Upper lobe of right lung (tissue), 1 donor: Measurements from ENCODE around the gene CLTCL1. TPM values are rescaled to one million over a fixed set of nuclear protein-coding genes. Genes with fewer than 3 reads are reported as not detected.
"Not testable (repeated sequence)": the region's sequence is repeated elsewhere in the genome, so short reads cannot be mapped to it uniquely, and the experiment has no call there.

Experiments used
- ATAC-seq: fragments of 200-7000 bp; cut with Tn5 transposase; one replicate; pipeline ENCODE4 v1.9.1; 2020; ENCODE audit warnings: mild to moderate bottlenecking, moderate library complexity
- DNase-seq: peaks from one replicate; pipeline ENCODE4 v3.0.0-alpha.2; 2020
- H3K27ac ChIP-seq: fragments of 200-600 bp; one replicate; pipeline ENCODE4 v1.8.0; 2022
- H3K27me3 ChIP-seq: fragments of 200-600 bp; one replicate; pipeline ENCODE4 v1.8.0; 2022; ENCODE audit warnings: mild to moderate bottlenecking
- H3K36me3 ChIP-seq: fragments of 200-600 bp; one replicate; pipeline ENCODE4 v1.8.0; 2022
- H3K4me1 ChIP-seq: fragments of 200-600 bp; one replicate; pipeline ENCODE4 v1.8.0; 2022
- H3K4me3 ChIP-seq: fragments of 200-600 bp; one replicate; pipeline ENCODE4 v1.8.0; 2022; ENCODE audit warnings: mild to moderate bottlenecking
- H3K9me3 ChIP-seq: fragments of 200-600 bp; one replicate; pipeline ENCODE4 v1.8.0; 2022
- intact Hi-C: fragments of 100-400 bp; cut with DNase I; formaldehyde crosslinking; loops from one replicate; pipeline ENCODE4 v1.11.0; 2022
- total RNA-seq: library from RNA; stranded (reverse); fragmentation: NEBNext Ultra II Directional; extraction: Animal tissue kit (Norgen Biotek cat#: 25700); gene quantifications from one replicate; pipeline ENCODE4 v1.2.1, GENCODE V29; 2021
- TF ChIP-seq, protein P1 (sequence below): fragments of 200-600 bp; IDR thresholded peaks from one replicate; pipeline ENCODE4 v1.8.0; 2022; ENCODE audit warnings: antibody characterized with exemption
- donor health status: DM: no; HTN: yes; CAD: no; lungs with severe emphysema.

Gene CLTCL1
- total RNA-seq, 1 donor from 2014 or later, result 4.3 TPM

DNA sequence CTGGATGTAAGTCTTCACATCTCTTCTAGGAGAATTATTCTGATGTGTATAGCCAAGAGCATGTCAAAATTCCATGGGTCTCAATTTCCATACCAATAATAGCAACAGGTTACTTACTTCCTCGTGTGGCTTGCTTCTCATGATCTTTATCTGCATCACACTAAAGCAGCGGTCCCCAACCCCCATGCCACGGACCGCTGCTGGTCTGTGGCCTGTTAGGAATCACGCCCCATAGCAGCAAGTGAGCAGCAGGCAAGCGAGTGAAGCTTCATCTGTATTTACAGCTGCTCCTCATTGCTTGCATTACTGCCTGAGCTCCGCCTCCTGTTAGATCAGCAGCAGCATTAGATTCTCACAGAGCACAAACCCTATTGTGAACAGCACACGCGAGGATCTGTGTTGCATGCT is 84.1 kb downstream of the CLTCL1 start:
- intact Hi-C loops, result no loop called here
- H3K27me3 ChIP-seq, result no peaks in the 10 kb centered on the region

DNA sequence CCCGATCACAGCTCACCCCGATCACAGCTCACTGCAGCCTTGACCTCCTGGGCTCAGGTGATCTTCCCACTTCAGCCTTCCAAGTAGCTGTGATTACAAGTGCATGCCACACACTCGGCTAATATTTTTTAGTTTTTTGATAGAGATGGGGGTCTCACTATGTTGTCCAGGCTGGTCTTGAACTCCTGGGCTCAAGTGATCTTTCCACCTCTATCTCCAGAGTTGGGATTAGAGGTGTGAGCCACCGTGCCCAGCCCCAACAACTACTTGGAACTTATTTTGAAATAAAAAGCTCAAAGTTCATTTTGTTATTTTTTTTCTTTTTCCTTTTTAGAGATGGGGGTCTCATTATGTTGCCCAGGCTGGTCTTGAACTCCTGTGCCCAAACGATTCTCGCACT is 85.2 kb downstream of the CLTCL1 start:
- Histone ChIP-seq H3K4me1 (no peaks in the 10 kb centered on the region), H3K27ac (no peak overlapping the region), H3K27me3 (no peaks in the 10 kb centered on the region), H3K9me3 (no peaks in the 10 kb centered on the region), H3K4me3 (no peak overlapping the region), H3K36me3 (no peaks in the 10 kb centered on the region)
- intact Hi-C loops, result no loop called here
- DNase-seq (peak; percentile 6), ATAC-seq (no peak)
- TF ChIP-seq, protein P1, sequence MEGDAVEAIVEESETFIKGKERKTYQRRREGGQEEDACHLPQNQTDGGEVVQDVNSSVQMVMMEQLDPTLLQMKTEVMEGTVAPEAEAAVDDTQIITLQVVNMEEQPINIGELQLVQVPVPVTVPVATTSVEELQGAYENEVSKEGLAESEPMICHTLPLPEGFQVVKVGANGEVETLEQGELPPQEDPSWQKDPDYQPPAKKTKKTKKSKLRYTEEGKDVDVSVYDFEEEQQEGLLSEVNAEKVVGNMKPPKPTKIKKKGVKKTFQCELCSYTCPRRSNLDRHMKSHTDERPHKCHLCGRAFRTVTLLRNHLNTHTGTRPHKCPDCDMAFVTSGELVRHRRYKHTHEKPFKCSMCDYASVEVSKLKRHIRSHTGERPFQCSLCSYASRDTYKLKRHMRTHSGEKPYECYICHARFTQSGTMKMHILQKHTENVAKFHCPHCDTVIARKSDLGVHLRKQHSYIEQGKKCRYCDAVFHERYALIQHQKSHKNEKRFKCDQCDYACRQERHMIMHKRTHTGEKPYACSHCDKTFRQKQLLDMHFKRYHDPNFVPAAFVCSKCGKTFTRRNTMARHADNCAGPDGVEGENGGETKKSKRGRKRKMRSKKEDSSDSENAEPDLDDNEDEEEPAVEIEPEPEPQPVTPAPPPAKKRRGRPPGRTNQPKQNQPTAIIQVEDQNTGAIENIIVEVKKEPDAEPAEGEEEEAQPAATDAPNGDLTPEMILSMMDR, result no peak

More for the DNA sequence above, 84.1 kb downstream of the CLTCL1 start:
- DNase-seq, result peak; percentile 11
- no peak for ATAC-seq
- H3K27ac ChIP-seq, result no peak overlapping the region
- H3K4me3 ChIP-seq, result no peak overlapping the region
- H3K9me3 ChIP-seq, result no peaks in the 10 kb centered on the region
- no peaks in the 10 kb centered on the region for H3K4me1 ChIP-seq
- no peaks in the 10 kb centered on the region for H3K36me3 ChIP-seq
- TF ChIP-seq, protein P1, result no peak

DNA sequence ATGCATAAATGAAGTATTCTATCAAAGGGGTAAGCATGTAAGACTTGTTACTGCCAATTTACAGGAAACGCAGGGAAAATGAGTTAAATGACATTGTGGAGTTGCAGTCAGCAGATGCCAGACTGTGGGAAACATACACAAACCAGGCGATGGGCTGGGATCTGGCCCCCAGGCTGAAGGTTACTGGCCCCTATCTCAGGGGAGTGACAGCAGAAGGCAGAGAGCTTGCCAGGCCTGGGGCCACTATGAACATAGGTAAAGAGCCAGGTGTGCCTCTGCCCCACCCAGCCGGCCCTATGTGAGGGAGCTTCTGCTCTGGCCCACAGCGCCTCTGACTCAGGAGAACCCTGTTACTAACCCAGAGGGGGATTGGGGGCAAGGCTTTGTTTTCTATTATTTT is 86.9 kb downstream of the CLTCL1 start:
- DNase-seq (peak; percentile 23), ATAC-seq (no peak)
- intact Hi-C loops, result no loop called here

DNA sequence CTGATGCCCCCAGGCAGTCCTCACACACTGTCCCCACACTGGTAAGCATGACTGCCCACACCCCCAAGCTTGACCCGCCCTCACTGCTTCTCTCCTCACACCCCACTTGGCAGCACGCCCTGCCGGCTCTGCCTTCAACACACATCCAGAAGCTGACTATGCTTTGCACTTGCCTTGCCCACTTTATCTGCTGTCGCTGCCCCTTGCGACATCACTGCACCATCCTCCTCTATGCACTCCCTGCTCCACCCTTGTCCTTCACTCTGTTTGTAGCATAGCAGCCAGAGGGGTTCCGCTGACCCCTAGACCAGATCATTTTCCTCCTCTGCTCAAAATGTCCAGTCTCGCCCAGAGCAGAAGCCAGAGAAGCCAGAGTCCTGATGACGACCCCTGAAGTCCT is 87.7 kb downstream of the CLTCL1 start:
- H3K4me1 ChIP-seq, result no peaks in the 10 kb centered on the region
- no peaks in the 10 kb centered on the region for H3K36me3 ChIP-seq
- no peaks in the 10 kb centered on the region for H3K9me3 ChIP-seq
- intact Hi-C loops, result no loop called here
- no peak overlapping the region for H3K27ac ChIP-seq
- H3K27me3 ChIP-seq, result no peaks in the 10 kb centered on the region
- TF ChIP-seq, protein P1, result no peak
- H3K4me3 ChIP-seq, result no peak overlapping the region
- DNase-seq (no peak), ATAC-seq (no peak)

More for the DNA sequence above, 86.9 kb downstream of the CLTCL1 start:
- no peak overlapping the region for H3K4me3 ChIP-seq
- no peaks in the 10 kb centered on the region for H3K4me1 ChIP-seq
- H3K27me3 ChIP-seq, result no peaks in the 10 kb centered on the region
- H3K9me3 ChIP-seq, result no peaks in the 10 kb centered on the region
- no peaks in the 10 kb centered on the region for H3K36me3 ChIP-seq
- no peak overlapping the region for H3K27ac ChIP-seq
- TF ChIP-seq, protein P1, result no peak

DNA sequence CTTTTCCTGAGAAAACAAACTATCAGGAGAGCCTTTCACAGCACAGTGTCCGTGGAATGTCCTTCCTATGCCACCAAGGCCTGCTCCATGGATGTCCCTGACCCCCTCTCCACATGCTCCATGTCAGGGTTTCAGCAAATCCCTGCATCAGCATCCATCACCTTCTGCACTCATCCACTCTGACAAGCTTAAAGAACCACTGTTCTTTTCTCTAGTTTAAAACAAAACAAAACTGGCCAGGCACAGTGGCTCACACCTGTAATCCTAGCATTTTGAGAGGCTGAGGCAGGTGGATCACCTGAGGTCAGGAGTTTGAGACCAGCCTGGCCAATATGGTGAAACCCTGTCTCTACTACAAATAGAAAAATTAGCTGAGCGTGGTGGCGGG is 88.7 kb downstream of the CLTCL1 start:
- H3K36me3 ChIP-seq, intact Hi-C loops, H3K4me3 ChIP-seq, H3K4me1 ChIP-seq, DNase-seq, ATAC-seq, H3K27me3 ChIP-seq, H3K9me3 ChIP-seq, H3K27ac ChIP-seq: not testable (repeated sequence)

DNA sequence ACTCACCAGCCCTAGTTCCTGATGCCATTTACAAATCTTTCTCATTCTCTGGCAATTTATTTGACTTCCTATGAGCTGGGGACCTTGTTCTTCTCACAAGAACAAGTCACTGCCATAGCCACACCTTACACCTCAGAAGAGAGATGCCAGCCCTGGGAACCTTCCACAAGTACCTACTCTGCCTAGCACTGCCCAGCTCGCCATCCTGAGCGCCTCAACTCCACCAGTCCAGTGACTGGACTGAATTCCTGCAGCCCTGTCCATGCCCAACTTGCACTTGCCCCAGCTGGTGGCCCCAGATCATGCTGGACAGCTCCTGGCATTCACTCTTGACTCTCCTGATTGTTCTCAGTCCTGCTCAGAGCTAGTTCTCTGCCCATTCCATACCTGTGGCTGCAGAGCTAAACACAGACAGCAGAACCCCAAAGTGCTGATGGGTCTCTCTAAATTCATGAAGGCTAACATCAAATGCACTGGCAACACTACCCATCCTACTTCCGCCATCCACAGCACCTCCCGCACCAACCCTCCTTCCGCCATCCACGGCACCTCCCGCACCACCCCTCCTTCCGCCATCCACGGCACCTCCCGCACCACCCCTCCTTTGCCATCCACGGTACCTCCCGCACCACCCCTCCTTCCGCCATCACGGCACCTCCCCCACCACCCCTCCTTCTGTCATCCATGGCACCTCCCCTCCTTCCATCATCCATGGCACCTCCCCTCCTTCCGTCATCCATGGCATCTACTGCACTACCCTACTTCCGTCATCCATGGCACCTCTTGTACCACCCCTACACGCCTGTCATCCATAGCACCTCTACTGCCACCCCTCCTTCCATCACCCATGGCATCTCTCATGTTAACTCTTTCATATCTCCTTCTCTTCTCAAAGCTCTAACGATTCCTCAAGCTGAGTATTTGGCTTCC is 89.4 kb downstream of the CLTCL1 start:
- Histone ChIP-seq H3K36me3 (no peaks in the 10 kb centered on the region), H3K9me3 (no peaks in the 10 kb centered on the region), H3K27me3 (no peaks in the 10 kb centered on the region), H3K27ac (no peak overlapping the region), H3K4me3 (no peak overlapping the region), H3K4me1 (no peaks in the 10 kb centered on the region)
- ATAC-seq (peak; percentile 50), DNase-seq (no peak)
- intact Hi-C loops, result no loop called here
- TF ChIP-seq, protein P1, result no peak
